Upper lobe of left lung (tissue), 4 donors: ENCODE data around the gene TMCC3.

Experiments
- CTCF ChIP-seq, 6 experiments: fragments of 450-650 bp in 4 of 6; fragments of 200-600 bp in 2 of 6; sonication (generic) in 2 of 6; IDR thresholded peaks; one replicate each; pipeline ENCODE4 v1.5.1; 2016 to 2019; ENCODE audit warnings: antibody characterized with exemption in 6 of 6
- EP300 ChIP-seq, 4 donors: sonication (generic); formaldehyde crosslinking; IDR thresholded peaks; one replicate each; pipeline ENCODE4 v1.5.1; 2017; ENCODE audit warnings: antibody characterized with exemption in 4 of 4, control low read depth in 2 of 4
- POLR2A ChIP-seq, 4 donors: fragments of 450-650 bp; IDR thresholded peaks; one replicate each; pipeline ENCODE4 v1.5.1; 2016 to 2017; ENCODE audit warnings: antibody characterized with exemption in 4 of 4, mild to moderate bottlenecking in 2 of 4

- TF ChIP-seq CTCF (IDR thresholded peaks at IDR 0.05), result no peak
- no peak for TF ChIP-seq POLR2A (IDR thresholded peaks at IDR 0.05)
- no peak for TF ChIP-seq EP300 (IDR thresholded peaks at IDR 0.05)
These were observed 92.5 kb downstream of the TMCC3 start for GRCh38 chr12:94557746-94558295.
